Lower lobe of right lung (tissue), 2 donors: ENCODE data around the gene TUBA3D. TPM values are rescaled to one million over a fixed set of nuclear protein-coding genes. Genes with fewer than 3 reads are reported as not detected.
A peak's percentile ranks its signal among the peaks of the same experiment; 100 is the strongest.
"Not testable (repeated sequence)": the region's sequence is repeated elsewhere in the genome, so short reads cannot be mapped to it uniquely, and the experiment has no call there.

ENCODE experiments used
- ATAC-seq, 2 donors: fragments of 200-7000 bp; cut with Tn5 transposase; one replicate each; pipeline ENCODE4 v1.9.1; 2020 to 2022; ENCODE audit warnings: mild to moderate bottlenecking in 2 of 2, moderate library complexity in 2 of 2
- DNase-seq: peaks from one replicate; pipeline ENCODE4 v3.0.0-alpha.2; 2020
- H3K27ac ChIP-seq: fragments of 200-600 bp; one replicate; pipeline ENCODE4 v1.8.0; 2022
- H3K27me3 ChIP-seq: fragments of 200-600 bp; one replicate; pipeline ENCODE4 v1.8.0; 2022; ENCODE audit warnings: low read depth
- H3K36me3 ChIP-seq: fragments of 200-600 bp; one replicate; pipeline ENCODE4 v1.8.0; 2022; ENCODE audit warnings: mild to moderate bottlenecking
- H3K4me1 ChIP-seq: fragments of 200-600 bp; one replicate; pipeline ENCODE4 v1.8.0; 2022
- H3K4me3 ChIP-seq: fragments of 200-600 bp; one replicate; pipeline ENCODE4 v1.8.0; 2022; ENCODE audit warnings: mild to moderate bottlenecking
- H3K9me3 ChIP-seq: fragments of 200-600 bp; one replicate; pipeline ENCODE4 v1.8.0; 2022
- intact Hi-C: fragments of 100-400 bp; cut with DNase I; formaldehyde crosslinking; loops from one replicate; pipeline ENCODE4 v1.11.0; 2022
- total RNA-seq: library from RNA; stranded (reverse); fragmentation: NEBNext Ultra II Directional; extraction: Animal tissue kit (Norgen Biotek cat#: 25700); gene quantifications from one replicate; pipeline ENCODE4 v1.2.1, GENCODE V29; 2021
- donor health status: DM: no; HTN: yes; CAD: no; lungs with severe emphysema.

TUBA3D gene
- total RNA-seq, 1 donor from 2014 or later, result not detected

DNA sequence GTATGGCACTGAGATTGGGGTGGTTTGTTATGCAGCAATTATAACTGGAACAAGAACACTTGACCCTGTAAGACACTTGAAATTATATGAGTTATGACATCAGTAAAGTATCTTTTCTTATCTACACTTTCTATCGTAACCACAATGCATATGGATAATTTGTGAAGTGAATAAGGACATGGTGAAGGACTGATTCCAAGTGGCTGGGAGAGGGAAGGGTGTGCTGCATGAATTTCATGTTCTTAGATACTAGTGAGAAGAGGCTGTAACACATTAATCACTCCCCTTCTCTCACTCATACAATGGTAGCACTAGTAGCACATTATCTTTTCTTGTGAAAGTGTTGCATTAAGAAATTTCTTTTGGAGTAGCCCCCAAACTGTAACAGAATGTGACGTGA is 21.0 kb upstream of the TUBA3D start:
- H3K9me3 ChIP-seq, ATAC-seq, H3K4me3 ChIP-seq, H3K27me3 ChIP-seq, DNase-seq, H3K36me3 ChIP-seq, H3K27ac ChIP-seq, intact Hi-C loops, H3K4me1 ChIP-seq: not testable (repeated sequence)

DNA sequence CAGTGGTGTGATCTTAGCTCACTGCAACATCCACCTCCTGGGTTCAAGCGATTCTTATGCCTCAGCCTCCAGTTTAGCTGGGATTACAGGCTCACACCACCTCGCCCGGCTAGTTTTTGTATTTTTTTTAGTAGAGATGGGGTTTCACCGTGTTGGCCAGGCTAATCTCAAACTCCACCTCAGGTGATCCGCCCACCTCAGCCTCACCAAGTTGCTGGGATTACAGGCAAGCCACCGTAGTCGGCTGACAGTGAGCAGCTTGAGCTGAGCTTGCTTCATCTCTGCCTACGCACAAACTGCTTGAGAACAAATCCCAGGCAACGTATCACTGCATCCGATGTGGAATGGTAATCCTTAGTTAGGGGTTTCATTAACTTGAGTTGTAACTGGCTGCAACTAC is 8.2 kb upstream of the TUBA3D start:
- DNase-seq, ATAC-seq, intact Hi-C loops: not testable (repeated sequence)

DNA sequence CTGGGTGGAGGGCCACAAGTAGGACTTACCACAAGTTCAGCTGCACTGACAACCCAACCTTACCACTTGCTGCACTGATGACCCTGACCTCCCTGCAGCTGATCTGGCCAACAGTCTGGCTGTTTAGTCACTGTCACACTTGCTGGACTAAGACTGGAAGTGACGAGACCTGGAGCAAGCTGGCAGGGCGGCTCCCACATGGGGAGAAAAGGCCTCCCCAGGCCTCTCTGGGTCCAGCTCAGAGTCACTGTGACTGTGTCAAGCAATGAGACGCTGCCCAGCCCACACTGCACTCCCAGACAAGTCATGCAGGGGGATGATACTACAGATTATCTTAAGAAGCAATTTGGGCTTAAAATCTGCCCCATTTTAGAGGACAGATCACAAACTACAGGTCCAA is 5.0 kb upstream of the TUBA3D start:
- intact Hi-C loops, H3K27me3 ChIP-seq, ATAC-seq, H3K36me3 ChIP-seq, H3K27ac ChIP-seq, DNase-seq, H3K4me1 ChIP-seq, H3K4me3 ChIP-seq, H3K9me3 ChIP-seq: not testable (repeated sequence)

More for the DNA sequence above, 8.2 kb upstream of the TUBA3D start:
- H3K9me3 ChIP-seq, H3K27ac ChIP-seq, H3K27me3 ChIP-seq, H3K36me3 ChIP-seq, H3K4me1 ChIP-seq, H3K4me3 ChIP-seq: not testable (repeated sequence)

DNA sequence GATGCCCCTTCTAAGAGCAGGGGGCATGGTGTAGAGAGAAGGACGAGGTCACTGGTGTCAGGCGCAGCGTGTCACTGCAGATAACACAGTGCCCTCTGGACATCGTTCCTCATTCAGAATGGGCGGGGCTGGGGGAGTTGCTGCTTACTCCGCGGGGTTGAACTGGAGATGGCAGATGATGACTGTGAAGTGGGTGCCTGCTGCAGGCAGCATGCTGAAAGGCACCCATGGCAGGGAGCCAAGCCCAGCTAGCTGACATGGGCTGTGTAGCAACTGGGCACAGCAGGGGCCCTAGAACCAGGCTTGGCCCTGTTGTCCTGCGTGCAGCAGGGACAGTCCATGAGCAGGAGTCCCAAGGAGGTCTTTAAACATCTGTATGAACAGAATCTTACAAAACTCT is 4.3 kb upstream of the TUBA3D start:
- H3K27ac ChIP-seq, H3K4me1 ChIP-seq, intact Hi-C loops, H3K27me3 ChIP-seq, H3K9me3 ChIP-seq, DNase-seq, H3K4me3 ChIP-seq, H3K36me3 ChIP-seq: not testable (repeated sequence)
- ATAC-seq, result peak in 1 of 2 donors; percentile 55

DNA sequence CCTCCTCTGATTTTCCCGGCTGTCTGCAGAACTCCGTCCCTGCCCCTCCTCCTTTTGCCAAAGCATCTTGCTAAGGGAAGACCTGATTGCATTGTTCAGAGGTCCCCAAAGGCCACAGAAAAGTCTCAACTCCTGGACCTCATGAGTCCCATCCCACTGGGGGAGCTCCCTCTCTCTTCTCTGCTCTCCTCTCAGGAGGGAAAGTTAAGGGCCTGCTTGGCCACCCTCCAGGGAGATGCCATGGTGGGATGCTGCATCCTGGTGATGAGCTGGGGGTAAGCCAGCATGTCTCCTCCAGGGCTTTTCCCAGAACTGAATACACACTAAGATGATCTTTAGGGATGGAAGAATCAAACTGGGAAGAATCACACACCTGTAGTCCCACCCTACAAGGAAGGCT is 2.7 kb upstream of the TUBA3D start:
- DNase-seq, ATAC-seq, H3K27me3 ChIP-seq, H3K27ac ChIP-seq, H3K4me3 ChIP-seq, H3K36me3 ChIP-seq, intact Hi-C loops, H3K9me3 ChIP-seq, H3K4me1 ChIP-seq: not testable (repeated sequence)

DNA sequence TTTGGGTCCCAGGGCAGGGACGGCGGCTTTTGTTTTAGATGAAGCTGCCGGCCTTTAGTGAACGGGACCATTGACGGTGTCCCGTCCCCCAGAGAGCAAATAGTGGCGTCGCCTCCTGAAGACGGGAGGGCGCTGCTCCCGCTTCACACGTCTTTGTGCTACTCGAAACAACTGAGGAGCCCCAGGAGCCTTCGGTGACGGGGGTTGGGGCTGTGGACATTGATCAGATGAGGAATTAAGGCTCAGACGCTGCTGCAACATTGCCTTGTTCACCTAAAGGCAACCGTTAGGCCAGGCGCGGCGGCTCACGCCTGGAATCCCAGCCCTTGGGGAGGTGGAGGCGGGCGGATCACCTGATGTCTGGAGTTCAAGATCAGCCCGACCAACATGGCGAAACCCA is 444 bp downstream of the TUBA3D start:
- DNase-seq, ATAC-seq, H3K9me3 ChIP-seq, H3K27me3 ChIP-seq, H3K4me1 ChIP-seq, H3K27ac ChIP-seq, H3K4me3 ChIP-seq, H3K36me3 ChIP-seq, intact Hi-C loops: not testable (repeated sequence)

DNA sequence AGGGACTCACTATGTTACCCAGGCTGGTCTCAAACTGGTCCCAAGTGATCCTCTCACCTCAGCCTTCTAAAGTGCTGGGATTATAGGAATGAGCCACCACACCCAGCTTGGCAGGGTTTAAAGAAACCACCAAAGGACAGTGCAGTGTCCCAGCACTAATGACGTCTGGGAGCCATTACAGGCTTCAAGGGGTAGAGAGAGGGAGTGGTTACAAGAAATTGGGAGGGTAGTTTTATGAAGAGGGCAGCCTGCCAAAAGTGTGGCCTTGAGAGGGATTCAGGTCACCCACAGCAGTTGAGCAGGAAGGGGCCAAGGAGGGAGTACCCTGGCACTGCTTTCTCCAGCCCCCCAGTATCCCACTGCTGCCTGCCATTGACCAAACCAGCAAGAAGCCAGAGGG is 1.3 kb downstream of the TUBA3D start:
- ATAC-seq, H3K36me3 ChIP-seq, H3K4me1 ChIP-seq, intact Hi-C loops, H3K4me3 ChIP-seq, H3K27me3 ChIP-seq, DNase-seq, H3K9me3 ChIP-seq, H3K27ac ChIP-seq: not testable (repeated sequence)

DNA sequence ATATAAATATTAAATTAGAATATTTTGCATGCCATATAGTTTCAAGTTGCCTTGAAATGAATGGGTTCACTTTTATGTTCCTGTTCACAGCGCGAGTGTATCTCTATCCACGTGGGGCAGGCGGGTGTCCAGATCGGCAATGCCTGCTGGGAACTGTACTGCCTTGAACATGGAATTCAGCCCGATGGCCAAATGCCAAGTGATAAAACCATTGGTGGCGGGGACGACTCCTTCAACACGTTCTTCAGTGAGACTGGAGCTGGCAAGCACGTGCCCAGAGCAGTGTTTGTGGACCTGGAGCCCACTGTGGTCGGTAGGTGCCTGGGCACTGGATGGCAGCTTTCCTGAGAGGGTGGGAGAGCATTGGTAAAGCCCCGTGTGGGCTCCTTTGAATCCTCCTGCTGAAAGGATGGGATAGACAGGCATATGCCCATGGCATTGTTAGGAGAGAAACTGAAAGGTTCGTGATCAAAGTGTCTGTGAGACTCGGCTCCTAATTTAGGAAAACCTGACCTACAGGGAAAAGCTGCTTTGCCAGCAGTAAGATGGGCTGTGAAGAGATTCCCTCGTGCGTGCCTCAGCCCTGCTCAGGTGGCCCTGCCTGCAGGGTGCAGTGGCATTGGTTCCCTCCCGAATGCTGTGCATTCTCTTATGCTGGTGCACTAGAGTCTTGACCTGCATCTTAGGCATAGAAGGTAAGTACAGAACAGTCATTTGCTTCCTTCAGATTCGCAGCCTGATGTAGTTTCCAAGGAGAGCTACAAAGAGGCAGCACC is 2.3 kb downstream of the TUBA3D start:
- H3K4me3 ChIP-seq, H3K27ac ChIP-seq, DNase-seq, ATAC-seq, H3K4me1 ChIP-seq, H3K9me3 ChIP-seq, intact Hi-C loops, H3K36me3 ChIP-seq, H3K27me3 ChIP-seq: not testable (repeated sequence)

DNA sequence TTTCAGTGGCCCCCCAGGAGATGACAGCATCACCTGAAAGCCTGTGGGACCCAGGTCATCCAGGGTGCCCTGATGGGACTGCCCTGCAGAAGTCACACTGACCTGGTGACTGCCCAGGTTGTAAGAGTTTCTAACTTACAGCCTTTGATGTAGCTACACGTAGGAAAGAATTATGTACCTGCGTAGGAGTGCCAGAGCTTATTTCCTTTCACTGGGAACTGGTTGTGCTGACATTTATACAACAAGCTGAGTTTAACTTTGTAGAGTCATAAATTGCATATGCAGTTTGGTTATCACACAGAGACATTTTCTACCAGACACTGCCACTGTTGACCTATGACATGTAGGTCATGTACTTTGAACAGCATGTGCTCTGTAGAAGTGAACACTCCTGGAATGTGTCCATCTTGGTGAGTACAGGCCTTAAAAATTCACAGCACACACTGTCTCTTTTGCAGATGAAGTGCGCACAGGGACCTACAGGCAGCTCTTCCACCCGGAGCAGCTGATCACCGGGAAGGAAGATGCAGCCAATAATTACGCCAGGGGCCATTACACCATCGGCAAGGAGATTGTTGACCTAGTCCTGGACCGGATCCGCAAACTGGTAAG is 3.0 kb downstream of the TUBA3D start:
- intact Hi-C loops, H3K36me3 ChIP-seq, ATAC-seq: not testable (repeated sequence)

DNA sequence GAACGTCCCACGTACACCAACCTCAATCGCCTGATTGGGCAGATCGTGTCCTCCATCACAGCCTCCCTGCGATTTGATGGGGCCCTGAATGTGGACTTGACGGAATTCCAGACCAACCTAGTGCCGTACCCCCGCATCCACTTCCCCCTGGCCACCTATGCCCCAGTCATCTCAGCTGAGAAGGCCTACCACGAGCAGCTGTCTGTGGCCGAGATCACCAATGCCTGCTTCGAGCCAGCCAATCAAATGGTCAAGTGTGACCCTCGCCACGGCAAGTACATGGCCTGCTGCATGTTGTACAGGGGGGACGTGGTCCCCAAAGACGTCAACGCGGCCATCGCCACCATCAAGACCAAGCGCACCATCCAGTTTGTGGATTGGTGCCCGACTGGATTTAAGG is 4.4 kb downstream of the TUBA3D start:
- DNase-seq, H3K9me3 ChIP-seq, intact Hi-C loops, H3K27ac ChIP-seq, H3K36me3 ChIP-seq, ATAC-seq, H3K27me3 ChIP-seq, H3K4me1 ChIP-seq, H3K4me3 ChIP-seq: not testable (repeated sequence)

More for the DNA sequence above, 3.0 kb downstream of the TUBA3D start:
- H3K4me3 ChIP-seq, H3K9me3 ChIP-seq, DNase-seq, H3K27ac ChIP-seq, H3K4me1 ChIP-seq, H3K27me3 ChIP-seq: not testable (repeated sequence)

DNA sequence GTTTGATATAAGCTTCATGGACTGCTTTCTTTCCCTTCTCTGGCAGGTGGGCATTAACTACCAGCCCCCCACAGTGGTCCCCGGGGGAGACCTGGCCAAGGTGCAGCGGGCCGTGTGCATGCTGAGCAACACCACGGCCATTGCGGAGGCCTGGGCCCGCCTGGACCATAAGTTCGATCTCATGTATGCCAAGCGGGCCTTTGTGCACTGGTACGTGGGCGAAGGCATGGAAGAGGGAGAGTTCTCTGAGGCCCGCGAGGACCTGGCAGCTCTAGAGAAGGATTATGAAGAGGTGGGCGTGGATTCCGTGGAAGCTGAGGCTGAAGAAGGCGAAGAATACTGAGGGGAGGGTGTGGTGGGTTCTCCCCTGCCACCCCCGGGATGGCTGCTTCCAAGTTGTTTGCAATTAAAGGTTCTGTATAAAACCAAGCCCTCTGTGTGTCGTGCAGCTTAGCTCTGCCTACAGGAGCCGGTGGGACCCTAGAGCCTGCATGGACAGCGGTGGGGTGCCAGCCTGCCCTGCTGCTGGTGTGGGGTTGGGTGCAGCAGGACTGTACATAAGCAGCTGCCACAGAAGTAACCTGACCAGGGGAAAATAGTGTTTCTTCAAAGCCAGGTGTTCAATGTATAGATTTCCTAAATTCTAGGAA is 6.7 kb downstream of the TUBA3D start:
- ATAC-seq, intact Hi-C loops, H3K36me3 ChIP-seq, H3K4me3 ChIP-seq, DNase-seq, H3K27me3 ChIP-seq, H3K27ac ChIP-seq, H3K4me1 ChIP-seq, H3K9me3 ChIP-seq: not testable (repeated sequence)

DNA sequence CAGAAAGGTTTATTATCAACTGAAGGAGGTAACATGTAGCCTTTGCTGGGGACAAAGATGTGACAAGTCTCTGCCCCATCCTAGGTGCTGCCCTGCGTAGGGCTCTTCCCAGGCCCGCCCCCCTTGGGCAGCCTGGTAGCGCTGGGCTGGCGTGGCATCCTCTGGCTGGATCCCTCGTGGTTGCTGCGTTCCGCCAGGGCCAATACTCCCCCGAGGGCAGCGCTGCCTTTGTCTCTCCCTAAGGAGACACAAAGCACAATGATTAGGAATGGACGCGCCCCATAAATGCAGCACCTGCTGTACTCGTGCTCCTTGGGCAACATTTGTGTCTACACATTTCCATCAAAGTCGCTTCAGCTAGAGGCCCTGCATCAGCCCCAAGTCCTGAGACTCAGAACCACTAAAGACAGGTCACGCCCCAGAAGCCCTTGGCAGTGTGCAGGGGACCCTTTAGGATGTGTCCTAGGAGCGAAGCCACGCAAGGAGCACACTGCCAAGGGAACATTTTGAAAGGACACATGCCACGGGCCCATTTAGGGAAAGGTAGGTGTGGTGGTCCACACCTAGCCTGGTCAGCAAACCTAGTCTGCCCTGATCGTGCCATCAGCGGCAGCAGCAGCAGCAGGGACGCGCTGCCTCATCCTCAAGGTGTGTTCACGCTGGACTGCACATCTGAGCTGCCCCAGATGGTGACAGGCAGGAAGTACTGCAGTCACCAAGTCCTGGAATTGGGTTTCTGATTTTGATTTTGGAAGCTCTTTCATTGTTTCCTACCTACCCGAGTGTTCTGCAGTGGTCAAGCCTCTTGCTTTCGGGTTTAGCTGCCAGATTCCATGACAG is 8.3 kb downstream of the TUBA3D start:
- intact Hi-C loops, result not testable (repeated sequence)

DNA sequence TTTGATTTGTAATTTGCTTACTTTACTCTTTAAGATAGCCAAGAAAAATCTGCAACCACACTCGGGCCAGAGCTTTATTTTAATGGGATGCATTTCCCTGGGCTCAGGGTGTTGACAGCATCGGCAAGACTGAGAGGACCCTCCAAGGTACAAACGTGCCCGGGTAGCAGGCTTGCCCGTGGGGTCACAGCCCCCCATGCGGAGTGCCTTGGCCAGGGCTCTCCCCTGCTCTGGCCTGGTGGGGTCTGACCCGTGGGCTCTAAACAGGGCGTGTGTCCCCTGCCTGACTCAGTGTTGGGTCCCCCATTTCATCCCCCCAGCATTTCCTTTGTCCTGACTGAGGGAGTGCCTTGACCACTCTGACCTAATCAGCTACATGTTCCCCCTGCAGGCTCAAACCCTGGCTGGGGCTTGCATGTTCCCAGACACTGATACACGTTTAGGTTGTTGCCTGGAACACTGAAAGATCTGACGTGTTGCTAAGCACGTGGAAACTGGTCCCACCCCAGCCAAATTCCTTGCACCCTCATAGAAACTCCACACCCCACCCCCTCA is 9.1 kb downstream of the TUBA3D start:
- DNase-seq, ATAC-seq, H3K27ac ChIP-seq, H3K9me3 ChIP-seq, H3K27me3 ChIP-seq, intact Hi-C loops, H3K36me3 ChIP-seq, H3K4me1 ChIP-seq, H3K4me3 ChIP-seq: not testable (repeated sequence)

More for the DNA sequence above, 8.3 kb downstream of the TUBA3D start:
- not testable (repeated sequence) for H3K27me3 ChIP-seq, ATAC-seq, H3K4me3 ChIP-seq, H3K27ac ChIP-seq, H3K9me3 ChIP-seq, H3K4me1 ChIP-seq, H3K36me3 ChIP-seq, DNase-seq
